SK-N-MC (cell line): ENCODE results near the gene RAMP1.

ENCODE experiments used
- DNase-seq: peaks from one replicate; pipeline ENCODE4 v3.0.0-alpha.2; 2011; ENCODE audit warnings: low read depth, low spot score
- H3K27ac ChIP-seq: fragments of 200-600 bp; sonication (generic); 2 replicates; pipeline ENCODE4 v1.5.1; 2016; ENCODE audit warnings: mixed run types
- H3K36me3 ChIP-seq: fragments of 200-600 bp; sonication (generic); 2 replicates; pipeline ENCODE4 v1.6.1; 2017; ENCODE audit warnings: antibody characterized with exemption, low read length, mixed read lengths; ENCODE audit not compliant: insufficient read depth
- H3K4me3 ChIP-seq: fragments of 200-600 bp; sonication (generic); 2 replicates; pipeline ENCODE4 v1.5.1; 2016
- H3K9ac ChIP-seq: fragments of 200-600 bp; sonication (generic); 2 replicates; pipeline ENCODE4 v1.8.0; 2017; ENCODE audit warnings: mixed run types, mixed read lengths; ENCODE audit not compliant: insufficient read length
- H3K9me3 ChIP-seq: fragments of 200-600 bp; sonication (generic); 2 replicates; pipeline ENCODE4 v1.6.1; 2017; ENCODE audit warnings: low read depth, mild to moderate bottlenecking, antibody characterized with exemption, low read length, moderate library complexity, mixed read lengths
- EZH2 ChIP-seq: fragments of 200-600 bp; sonication (generic); IDR thresholded peaks from one replicate; pipeline ENCODE4 v1.6.1; 2017; ENCODE audit warnings: antibody characterized with exemption
- FOXP2 ChIP-seq: optimal IDR thresholded peaks from 2 replicates; pipeline ENCODE3; 2011; ENCODE audit warnings: mild to moderate bottlenecking, moderate library complexity; ENCODE audit not compliant: insufficient read depth; ENCODE audit errors: extremely low read length, control extremely low read depth
- POLR2AphosphoS5 ChIP-seq: IDR thresholded peaks from 2 replicates; pipeline ENCODE4 v1.6.1; 2012; ENCODE audit warnings: mild to moderate bottlenecking, low read depth, low read length, borderline replicate concordance

The RAMP1 gene

GRCh38 chr2:237885111-237885930, 25.9 kb downstream of the RAMP1 start:
- Histone ChIP-seq H3K27ac (peak overlapping the region; percentile 31; the same call in 1 of the 2 replicates), H3K9ac (no peak overlapping the region), H3K4me3 (no peak overlapping the region), H3K9me3 (no peaks in the 10 kb centered on the region), H3K36me3 (peaks cover 19% of the 10 kb centered on the region)
- no peak for TF ChIP-seq FOXP2
- TF ChIP-seq POLR2AphosphoS5 = no peak
- TF ChIP-seq EZH2 = no peak
- DNase-seq = no peak

GRCh38 chr2:237885931-237886684, 26.7 kb downstream of the RAMP1 start:
- no peak overlapping the region for H3K4me3 ChIP-seq
- no peak overlapping the region for H3K9ac ChIP-seq

GRCh38 chr2:237886685-237887481, 27.5 kb downstream of the RAMP1 start:
- H3K9ac ChIP-seq = no peak overlapping the region
- H3K9me3 ChIP-seq = no peaks in the 10 kb centered on the region
- no peak overlapping the region for H3K27ac ChIP-seq
- peaks cover 3% of the 10 kb centered on the region; the same call in 1 of the 2 replicates for H3K36me3 ChIP-seq
- no peak overlapping the region for H3K4me3 ChIP-seq
- TF ChIP-seq EZH2 = no peak
- no peak for TF ChIP-seq FOXP2
- no peak for TF ChIP-seq POLR2AphosphoS5
- no peak for DNase-seq

More at GRCh38 chr2:237885931-237886684, 26.7 kb downstream of the RAMP1 start:
- Histone ChIP-seq H3K36me3 (peaks cover 11% of the 10 kb centered on the region), H3K27ac (no peak overlapping the region), H3K9me3 (no peaks in the 10 kb centered on the region)
- DNase-seq = no peak
- no peak for TF ChIP-seq POLR2AphosphoS5
- TF ChIP-seq EZH2 = no peak
- no peak for TF ChIP-seq FOXP2

- no peak overlapping the region for H3K9ac ChIP-seq
- no peak overlapping the region for H3K4me3 ChIP-seq
- no peaks in the 10 kb centered on the region for H3K9me3 ChIP-seq
- TF ChIP-seq FOXP2 = no peak
- no peak for TF ChIP-seq EZH2
- TF ChIP-seq POLR2AphosphoS5 = no peak
- H3K36me3 ChIP-seq = no peaks in the 10 kb centered on the region
- DNase-seq = no peak
- H3K27ac ChIP-seq = 0 out of 2 replicates have a peak overlapping the region, but pooled peaks have one; percentile 21
Measured at GRCh38 chr2:237888389-237888788, 29.0 kb downstream of the RAMP1 start.

- no peak overlapping the region for H3K9ac ChIP-seq
- H3K9me3 ChIP-seq = no peaks in the 10 kb centered on the region
- DNase-seq = no peak
- no peaks in the 10 kb centered on the region for H3K36me3 ChIP-seq
- H3K27ac ChIP-seq = no peak overlapping the region
- TF ChIP-seq POLR2AphosphoS5 (no peak), FOXP2 (no peak), EZH2 (no peak)
- no peak overlapping the region for H3K4me3 ChIP-seq
Measured at GRCh38 chr2:237889016-237889415, 29.6 kb downstream of the RAMP1 start.

- Histone ChIP-seq H3K9ac (no peak overlapping the region), H3K9me3 (no peaks in the 10 kb centered on the region), H3K27ac (no peak overlapping the region), H3K36me3 (no peaks in the 10 kb centered on the region), H3K4me3 (no peak overlapping the region)
- DNase-seq = no peak
- TF ChIP-seq POLR2AphosphoS5 = no peak
- no peak for TF ChIP-seq EZH2
- TF ChIP-seq FOXP2 = no peak
Measured at GRCh38 chr2:237889811-237890210, 30.4 kb downstream of the RAMP1 start.

GRCh38 chr2:237892478-237892877, 33.1 kb downstream of the RAMP1 start:
- H3K9ac ChIP-seq = no peak overlapping the region
- no peak overlapping the region for H3K27ac ChIP-seq
- no peak for TF ChIP-seq POLR2AphosphoS5
- no peak for TF ChIP-seq EZH2
- TF ChIP-seq FOXP2 = no peak
- H3K36me3 ChIP-seq = no peaks in the 10 kb centered on the region
- no peak overlapping the region for H3K4me3 ChIP-seq
- no peaks in the 10 kb centered on the region for H3K9me3 ChIP-seq
- no peak for DNase-seq
